DND-41 (cell line): ENCODE data around the gene UPF1.

ENCODE experiments used
- ATAC-seq: fragments of 200-7000 bp; cut with Tn5 transposase; 3 replicates; pipeline ENCODE4 v1.9.1; 2021; ENCODE audit warnings: low read depth; ENCODE audit not compliant: insufficient read depth
- DNase-seq: peaks from one replicate; pipeline ENCODE4 v3.0.0-alpha.2; 2020
- H2AFZ ChIP-seq: 2 replicates; pipeline ENCODE4 v1.6.0; 2012; ENCODE audit warnings: low read depth, low read length
- H3K27ac ChIP-seq: 2 replicates; pipeline ENCODE4 v1.5.1; 2012; ENCODE audit warnings: low read length, inconsistent platforms
- H3K27me3 ChIP-seq: fragments of 200-600 bp; sonication (generic); 2 replicates; pipeline ENCODE4 v1.6.0; 2012; ENCODE audit warnings: low read length, mild to moderate bottlenecking, inconsistent platforms; ENCODE audit not compliant: insufficient read depth, poor library complexity
- H3K36me3 ChIP-seq: 2 replicates; pipeline ENCODE4 v1.5.1; 2012; ENCODE audit warnings: low read length, inconsistent platforms; ENCODE audit not compliant: insufficient read depth
- H3K4me1 ChIP-seq: 2 replicates; pipeline ENCODE4 v1.5.1; 2012; ENCODE audit warnings: mild to moderate bottlenecking, low read length; ENCODE audit not compliant: insufficient read depth
- H3K4me2 ChIP-seq: 2 replicates; pipeline ENCODE4 v1.6.0; 2012; ENCODE audit warnings: mild to moderate bottlenecking, moderate library complexity, low read length, inconsistent platforms; ENCODE audit not compliant: insufficient read depth
- H3K4me3 ChIP-seq, 2 experiments: fragments of 200-600 bp in 1 of 2; shearing (Covaris generic) in 1 of 2; 2 replicates each; pipeline ENCODE4 v1.5.1; 2012 to 2016; ENCODE audit warnings: inconsistent platforms in 2 of 2, low read length in 2 of 2, mild to moderate bottlenecking in 2 of 2, low read depth in 1 of 2, moderate library complexity in 1 of 2
- H3K79me2 ChIP-seq: 2 replicates; pipeline ENCODE4 v1.6.0; 2012; ENCODE audit warnings: low read length, inconsistent platforms; ENCODE audit not compliant: insufficient read depth
- H3K9ac ChIP-seq: 2 replicates; pipeline ENCODE4 v1.6.0; 2012; ENCODE audit warnings: low read depth, mild to moderate bottlenecking, inconsistent platforms, low read length, moderate library complexity
- H3K9me3 ChIP-seq: 2 replicates; pipeline ENCODE4 v1.5.1; 2012; ENCODE audit warnings: low read length, moderate library complexity, mild to moderate bottlenecking, inconsistent platforms; ENCODE audit not compliant: insufficient read depth, severe bottlenecking
- H4K20me1 ChIP-seq: 2 replicates; pipeline ENCODE4 v1.6.0; 2012; ENCODE audit warnings: low read length; ENCODE audit not compliant: insufficient read depth
- CTCF ChIP-seq: IDR thresholded peaks from 2 replicates; pipeline ENCODE4 v1.5.1; 2012; ENCODE audit warnings: borderline replicate concordance, low read length, moderate library complexity, mild to moderate bottlenecking; ENCODE audit not compliant: poor library complexity, severe bottlenecking; ENCODE audit errors: extremely low read depth
- EZH2 ChIP-seq: IDR thresholded peaks from 3 replicates; pipeline ENCODE4 v1.6.1; 2012; ENCODE audit warnings: borderline replicate concordance, low read depth, mild to moderate bottlenecking, moderate library complexity, low read length, inconsistent platforms; ENCODE audit not compliant: severe bottlenecking

Gene UPF1

DNA sequence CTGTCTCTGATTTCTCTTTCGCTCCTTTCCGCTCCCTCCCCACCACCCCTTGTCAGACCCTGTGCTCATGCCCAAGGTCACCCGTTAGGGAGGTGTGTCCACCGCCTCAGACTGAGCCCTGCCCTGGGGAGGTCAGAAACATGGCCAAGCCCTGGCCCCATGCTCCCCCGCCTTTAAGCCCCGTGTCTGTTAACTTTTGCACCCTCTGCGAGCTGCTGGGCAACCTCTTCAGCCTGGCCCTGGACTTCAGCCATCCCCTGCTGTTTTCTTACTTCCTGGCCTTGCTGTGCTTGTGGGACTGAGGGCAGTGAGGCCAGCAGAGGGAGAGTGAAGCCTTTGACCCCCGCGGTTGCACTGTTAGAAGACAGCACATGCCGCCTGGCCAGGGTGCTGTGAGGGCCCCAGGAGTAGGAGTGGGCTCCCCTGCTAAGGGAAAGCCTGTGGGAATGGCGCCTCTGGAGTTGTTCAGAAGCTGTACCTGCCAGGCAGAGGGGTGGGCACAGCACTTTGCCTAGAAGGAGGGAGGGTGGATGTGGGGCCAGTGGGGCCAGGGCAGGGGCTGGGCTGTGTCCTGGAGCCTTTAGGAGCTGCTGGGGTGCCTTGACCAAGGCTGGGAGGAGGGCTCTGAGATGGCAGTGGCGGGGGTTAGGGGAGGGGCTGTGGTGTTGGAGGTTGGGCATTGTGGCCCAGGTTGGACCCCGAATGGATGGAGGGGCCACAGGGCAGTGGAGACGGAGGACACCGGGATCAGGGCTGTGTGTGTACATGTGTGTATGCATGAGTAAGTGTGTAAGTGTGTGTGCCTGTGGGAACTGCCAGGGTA, 7.9 kb downstream of the UPF1 start:
- H3K79me2 ChIP-seq = peaks cover 100% of the 10 kb centered on the region
- H3K4me2 ChIP-seq = no peak overlapping the region
- H3K4me1 ChIP-seq = peaks cover 37% of the 10 kb centered on the region
- H3K27ac ChIP-seq = no peak overlapping the region
- no peak overlapping the region for H3K9ac ChIP-seq
- ATAC-seq (no peak), DNase-seq (no peak)
- H3K27me3 ChIP-seq = no peaks in the 10 kb centered on the region
- H3K36me3 ChIP-seq = peaks cover 82% of the 10 kb centered on the region
- no peaks in the 10 kb centered on the region for H3K9me3 ChIP-seq
- TF ChIP-seq CTCF = no peak
- TF ChIP-seq EZH2 = no peak
- H4K20me1 ChIP-seq = peaks cover 94% of the 10 kb centered on the region
- H2AFZ ChIP-seq = no peak overlapping the region
- no peak overlapping the region for H3K4me3 ChIP-seq

GRCh38 chr19:18840288-18841267, 8.8 kb downstream of the UPF1 start:
- H3K27ac ChIP-seq = no peak overlapping the region
- no peak for DNase-seq
- H3K9ac ChIP-seq = no peak overlapping the region
- peaks cover 100% of the 10 kb centered on the region for H3K79me2 ChIP-seq
- no peaks in the 10 kb centered on the region for H3K27me3 ChIP-seq
- peaks cover 94% of the 10 kb centered on the region for H4K20me1 ChIP-seq
- H3K36me3 ChIP-seq = peaks cover 82% of the 10 kb centered on the region
- H2AFZ ChIP-seq = no peak overlapping the region
- peaks cover 29% of the 10 kb centered on the region for H3K4me1 ChIP-seq
- H3K4me3 ChIP-seq = no peak overlapping the region
- no peaks in the 10 kb centered on the region for H3K9me3 ChIP-seq
- H3K4me2 ChIP-seq = no peak overlapping the region; the same call in 1 of the 2 replicates
- TF ChIP-seq CTCF (no peak), EZH2 (no peak)
- no peak for ATAC-seq

DNA sequence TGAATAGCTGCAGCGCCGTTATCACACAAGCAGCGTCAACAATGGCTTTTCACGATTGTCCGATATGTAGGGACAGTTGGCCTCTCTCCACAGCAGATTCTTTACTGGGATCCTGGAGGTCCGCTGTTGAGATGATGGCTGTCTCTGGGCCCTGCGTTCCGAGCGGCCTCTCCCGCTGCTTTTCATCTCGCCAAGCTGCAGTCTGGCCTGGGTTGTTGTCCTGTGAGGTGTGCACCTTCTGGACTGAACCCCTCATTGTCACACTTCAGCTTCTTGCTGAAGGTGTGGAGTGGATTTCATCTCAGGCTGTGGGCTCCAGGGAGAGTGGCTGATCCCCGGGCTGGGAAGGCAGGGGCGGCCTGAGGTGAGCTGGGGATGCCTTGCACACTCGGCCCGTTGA, 9.6 kb downstream of the UPF1 start:
- ATAC-seq = no peak
- Histone ChIP-seq H3K36me3 (peaks cover 82% of the 10 kb centered on the region), H3K4me3 (no peak overlapping the region), H3K9me3 (no peaks in the 10 kb centered on the region), H2AFZ (no peak overlapping the region), H4K20me1 (peaks cover 94% of the 10 kb centered on the region), H3K79me2 (peaks cover 100% of the 10 kb centered on the region), H3K4me2 (peak overlapping the region; percentile 8; the same call in 1 of the 2 replicates), H3K4me1 (peaks cover 21% of the 10 kb centered on the region; the same call in 1 of the 2 replicates), H3K27me3 (no peaks in the 10 kb centered on the region), H3K27ac (no peak overlapping the region), H3K9ac (no peak overlapping the region)
- DNase-seq = no peak
- TF ChIP-seq EZH2 (no peak), CTCF (no peak)
